ENCODE measurements around the gene CORO2B.

Gene CORO2B

DNA sequence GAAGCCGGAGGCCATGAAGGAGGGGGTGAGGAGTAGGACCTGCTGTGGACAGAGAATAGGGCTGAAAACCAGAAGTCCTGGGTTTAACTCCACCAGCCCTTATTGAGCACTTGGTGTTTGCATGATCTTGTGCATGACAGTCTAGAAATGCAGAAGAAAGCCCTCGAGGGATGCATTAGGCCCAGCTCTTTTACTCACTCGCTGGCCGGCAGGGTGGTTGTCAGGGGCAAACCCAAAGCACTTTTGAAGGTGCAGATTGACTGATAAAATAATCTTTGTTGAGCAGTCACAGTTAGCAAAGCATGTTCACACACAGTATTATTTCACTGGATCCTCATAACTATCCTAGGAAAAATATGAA, 55.3 kb downstream of the CORO2B start:
- Histone ChIP-seq H3K4me3 (ENCODE audit: low read depth in 1 of 2, low read length in 2 of 2) (no peak overlapping the region), H3K79me2 (ENCODE audit: insufficient read depth, low read length) (no peaks in the 10 kb centered on the region), H3K9ac (ENCODE audit: low read depth, low read length) (no peak overlapping the region), H3K27me3 (ENCODE audit: insufficient read depth, low read length, poor library complexity) (no peaks in the 10 kb centered on the region), H3K4me1 (ENCODE audit: insufficient read depth, low read length) (no peaks in the 10 kb centered on the region), H3K4me2 (ENCODE audit: insufficient read depth, low read length) (no peak overlapping the region), H3K9me3 (ENCODE audit: insufficient read depth, low read length, severe bottlenecking) (no peaks in the 10 kb centered on the region), H3K27ac (ENCODE audit: low read length) (no peak overlapping the region), H3K36me3 (ENCODE audit: insufficient read depth, low read length) (no peaks in the 10 kb centered on the region), H2AFZ (ENCODE audit: low read depth, low read length) (no peak overlapping the region), H4K20me1 (ENCODE audit: insufficient read depth, low read length) (no peaks in the 10 kb centered on the region)
- no peak for ATAC-seq (ENCODE audit: insufficient read depth, low read depth)
- TF ChIP-seq CTCF (IDR thresholded peaks at IDR 0.05; ENCODE audit: borderline replicate concordance, extremely low read depth, low read length, poor library complexity, severe bottlenecking) (no peak), EZH2 (IDR thresholded peaks at IDR 0.05; ENCODE audit: borderline replicate concordance, low read depth, low read length, severe bottlenecking) (no peak)
- no peak for DNase-seq

DNA sequence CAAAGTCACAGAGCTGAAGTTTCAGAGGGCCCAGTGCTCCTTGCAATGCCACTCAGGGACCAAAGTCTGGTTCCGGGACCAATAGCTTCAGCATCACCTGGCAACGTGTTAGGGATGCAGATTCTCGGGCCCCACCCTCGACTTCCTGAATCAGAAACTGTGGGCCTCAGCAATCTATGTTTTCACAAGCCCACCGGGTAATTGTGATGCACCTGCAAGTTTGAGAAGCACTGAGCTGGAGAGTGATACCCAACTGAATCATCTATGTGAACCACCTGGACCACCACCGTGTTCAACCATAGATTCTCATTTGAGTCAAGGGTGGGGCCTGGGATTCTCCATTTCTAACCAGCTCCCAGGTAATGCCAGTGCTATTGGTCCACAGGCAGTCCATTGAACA, 55.7 kb downstream of the CORO2B start:
- no peaks in the 10 kb centered on the region for H4K20me1 ChIP-seq (ENCODE audit: insufficient read depth, low read length)
- TF ChIP-seq CTCF (IDR thresholded peaks at IDR 0.05; ENCODE audit: borderline replicate concordance, extremely low read depth, low read length, poor library complexity, severe bottlenecking): no peak
- no peak for TF ChIP-seq EZH2 (IDR thresholded peaks at IDR 0.05; ENCODE audit: borderline replicate concordance, low read depth, low read length, severe bottlenecking)
- no peaks in the 10 kb centered on the region for H3K4me1 ChIP-seq (ENCODE audit: insufficient read depth, low read length)
- no peaks in the 10 kb centered on the region for H3K9me3 ChIP-seq (ENCODE audit: insufficient read depth, low read length, severe bottlenecking)
- no peaks in the 10 kb centered on the region for H3K36me3 ChIP-seq (ENCODE audit: insufficient read depth, low read length)
- H3K27ac ChIP-seq (ENCODE audit: low read length): no peak overlapping the region
- H3K27me3 ChIP-seq (ENCODE audit: insufficient read depth, low read length, poor library complexity): no peaks in the 10 kb centered on the region
- no peak for ATAC-seq (ENCODE audit: insufficient read depth, low read depth)
- H3K4me3 ChIP-seq (ENCODE audit: low read depth in 1 of 2, low read length in 2 of 2): no peak overlapping the region
- DNase-seq: no peak
- no peak overlapping the region for H3K4me2 ChIP-seq (ENCODE audit: insufficient read depth, low read length)
- no peaks in the 10 kb centered on the region for H3K79me2 ChIP-seq (ENCODE audit: insufficient read depth, low read length)
- H2AFZ ChIP-seq (ENCODE audit: low read depth, low read length): no peak overlapping the region
- no peak overlapping the region for H3K9ac ChIP-seq (ENCODE audit: low read depth, low read length)

GRCh38 chr15:68635141-68635540, 56.3 kb downstream of the CORO2B start:
- DNase-seq (no peak), ATAC-seq (ENCODE audit: insufficient read depth, low read depth) (no peak)
- Histone ChIP-seq H3K4me1 (ENCODE audit: insufficient read depth, low read length) (no peaks in the 10 kb centered on the region), H3K9me3 (ENCODE audit: insufficient read depth, low read length, severe bottlenecking) (no peaks in the 10 kb centered on the region), H4K20me1 (ENCODE audit: insufficient read depth, low read length) (no peaks in the 10 kb centered on the region), H3K4me2 (ENCODE audit: insufficient read depth, low read length) (no peak overlapping the region), H2AFZ (ENCODE audit: low read depth, low read length) (no peak overlapping the region), H3K9ac (ENCODE audit: low read depth, low read length) (no peak overlapping the region), H3K36me3 (ENCODE audit: insufficient read depth, low read length) (no peaks in the 10 kb centered on the region), H3K79me2 (ENCODE audit: insufficient read depth, low read length) (no peaks in the 10 kb centered on the region), H3K27me3 (ENCODE audit: insufficient read depth, low read length, poor library complexity) (no peaks in the 10 kb centered on the region), H3K4me3 (ENCODE audit: low read depth in 1 of 2, low read length in 2 of 2) (no peak overlapping the region), H3K27ac (ENCODE audit: low read length) (no peak overlapping the region)
- TF ChIP-seq EZH2 (IDR thresholded peaks at IDR 0.05; ENCODE audit: borderline replicate concordance, low read depth, low read length, severe bottlenecking) (no peak), CTCF (IDR thresholded peaks at IDR 0.05; ENCODE audit: borderline replicate concordance, extremely low read depth, low read length, poor library complexity, severe bottlenecking) (no peak)

DNA sequence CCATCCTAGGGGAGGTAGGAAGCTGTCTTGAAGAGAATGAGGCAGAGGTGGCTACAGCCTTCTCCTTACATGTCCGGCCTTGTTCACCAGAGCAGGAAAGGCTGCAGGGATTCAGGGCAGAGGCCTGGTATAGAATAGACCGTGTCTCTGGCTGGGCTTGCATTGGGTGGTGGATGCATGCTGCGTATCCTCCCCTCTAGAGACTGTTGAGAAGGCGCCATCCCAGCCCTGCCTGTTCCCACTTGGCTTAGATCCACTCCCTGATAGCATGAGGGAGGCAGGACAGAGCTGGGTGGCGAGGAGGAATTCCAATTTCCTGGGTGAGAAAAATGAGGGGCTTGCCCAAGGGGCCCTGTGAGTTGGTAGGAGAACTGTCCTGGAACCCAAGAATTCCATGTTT, 57.5 kb downstream of the CORO2B start:
- H3K4me3 ChIP-seq (ENCODE audit: low read depth in 1 of 2, low read length in 2 of 2): no peak overlapping the region
- no peaks in the 10 kb centered on the region for H3K79me2 ChIP-seq (ENCODE audit: insufficient read depth, low read length)
- H3K9ac ChIP-seq (ENCODE audit: low read depth, low read length): no peak overlapping the region
- no peak overlapping the region for H2AFZ ChIP-seq (ENCODE audit: low read depth, low read length)
- H3K27ac ChIP-seq (ENCODE audit: low read length): no peak overlapping the region
- H3K27me3 ChIP-seq (ENCODE audit: insufficient read depth, low read length, poor library complexity): no peaks in the 10 kb centered on the region
- no peaks in the 10 kb centered on the region for H3K9me3 ChIP-seq (ENCODE audit: insufficient read depth, low read length, severe bottlenecking)
- H3K4me2 ChIP-seq (ENCODE audit: insufficient read depth, low read length): no peak overlapping the region
- H3K4me1 ChIP-seq (ENCODE audit: insufficient read depth, low read length): no peaks in the 10 kb centered on the region
- DNase-seq: no peak
- TF ChIP-seq EZH2 (IDR thresholded peaks at IDR 0.05; ENCODE audit: borderline replicate concordance, low read depth, low read length, severe bottlenecking) (no peak), CTCF (IDR thresholded peaks at IDR 0.05; ENCODE audit: borderline replicate concordance, extremely low read depth, low read length, poor library complexity, severe bottlenecking) (no peak)
- H3K36me3 ChIP-seq (ENCODE audit: insufficient read depth, low read length): no peaks in the 10 kb centered on the region
- ATAC-seq (ENCODE audit: insufficient read depth, low read depth): no peak
- H4K20me1 ChIP-seq (ENCODE audit: insufficient read depth, low read length): no peaks in the 10 kb centered on the region

Data from DND-41 (cell line).